HepG2 (cell line): Measurements from ENCODE around the gene TPD52L2. TPM values are rescaled to one million over a fixed set of nuclear protein-coding genes. Genes with fewer than 3 reads are reported as not detected.

Source experiments
- AGO2 ChIP-seq: fragments of 200-400 bp; formaldehyde crosslinking; optimal IDR thresholded peaks from 2 replicates; pipeline ENCODE3; 2017; ENCODE audit warnings: mild to moderate bottlenecking, low read depth, low read length, moderate library complexity
- ETV5 ChIP-seq: IDR thresholded peaks from 2 replicates; pipeline ENCODE4 v1.6.1; 2018; ENCODE audit warnings: missing biosample characterization, missing genetic modification reagents, inconsistent platforms, borderline replicate concordance
- JUNB ChIP-seq: sonication (generic); formaldehyde crosslinking; IDR thresholded peaks from 2 replicates; pipeline ENCODE4 v1.8.0; 2022; ENCODE audit warnings: missing genetic modification reagents, mild to moderate bottlenecking, borderline replicate concordance
- MNT ChIP-seq: fragments of 450-650 bp; IDR thresholded peaks from 2 replicates; pipeline ENCODE4 v1.6.1; 2016
- MXD3 ChIP-seq: IDR thresholded peaks from 2 replicates; pipeline ENCODE4 v1.6.1; 2016; ENCODE audit warnings: mild to moderate bottlenecking, missing biosample characterization, missing genetic modification reagents
- MYNN ChIP-seq: sonication (generic); formaldehyde crosslinking; IDR thresholded peaks from 2 replicates; pipeline ENCODE4 v1.4.0; 2020; ENCODE audit warnings: mild to moderate bottlenecking, low read depth, missing genetic modification reagents
- PHF5A ChIP-seq: IDR thresholded peaks from one replicate; pipeline ENCODE4 v1.6.1; 2018; ENCODE audit warnings: low read depth, missing genetic modification reagents; ENCODE audit not compliant: unreplicated experiment
- RERE ChIP-seq: IDR thresholded peaks from 2 replicates; pipeline ENCODE4 v1.6.1; 2016; ENCODE audit warnings: low read depth, missing genetic modification reagents, missing compliant biosample characterization
- SALL2 ChIP-seq: sonication (generic); formaldehyde crosslinking; IDR thresholded peaks from 2 replicates; pipeline ENCODE4 v1.8.1; 2023; ENCODE audit warnings: mild to moderate bottlenecking, missing genetic modification reagents, inconsistent platforms
- SRF ChIP-seq: IDR thresholded peaks from 2 replicates; pipeline ENCODE4 v1.6.1; 2011; ENCODE audit warnings: mild to moderate bottlenecking, low read depth, low read length, moderate library complexity
- XRCC5 ChIP-seq: fragments of 200-400 bp; formaldehyde crosslinking; optimal IDR thresholded peaks from 2 replicates; pipeline ENCODE3; 2017; ENCODE audit warnings: mild to moderate bottlenecking, low read length
- ZFP90 ChIP-seq: sonication (generic); formaldehyde crosslinking; IDR thresholded peaks from 2 replicates; pipeline ENCODE4 v1.8.0; 2022; ENCODE audit warnings: missing genetic modification reagents, mild to moderate bottlenecking, inconsistent platforms, borderline replicate concordance
- ZFX ChIP-seq: sonication (generic); formaldehyde crosslinking; IDR thresholded peaks from 2 replicates; pipeline ENCODE4 v1.4.0; 2020; ENCODE audit warnings: mild to moderate bottlenecking, low read depth, missing genetic modification reagents, moderate library complexity
- ZIK1 ChIP-seq: sonication (generic); formaldehyde crosslinking; IDR thresholded peaks from 2 replicates; pipeline ENCODE4 v1.5.0; 2020; ENCODE audit warnings: mild to moderate bottlenecking, low read depth, missing genetic modification reagents, borderline replicate concordance
- ZNF136 ChIP-seq: sonication (generic); formaldehyde crosslinking; IDR thresholded peaks from 2 replicates; pipeline ENCODE4 v1.8.1; 2022; ENCODE audit warnings: low read depth, mild to moderate bottlenecking, moderate library complexity, missing genetic modification reagents
- ZNF784 ChIP-seq: sonication (generic); formaldehyde crosslinking; IDR thresholded peaks from 2 replicates; pipeline ENCODE4 v1.5.1; 2020; ENCODE audit warnings: missing genetic modification reagents, mild to moderate bottlenecking, borderline replicate concordance
- polyA plus RNA-seq, 8 experiments: library from polyadenylated mRNA; depleted of rRNA in 3 of 8; stranded (reverse) in 7 of 8; unstranded in 1 of 8; fragments of >200 nt; fragmentation: Illumina TruSeq in 4 of 8; extraction: Trizol in 4 of 8; gene quantifications; 2 replicates each; pipeline versions ENCODE4 v1.2.1 to v1.2.3, GENCODE V29; 2011 to 2016; ENCODE audit warnings: low read depth in 4 of 8, missing spikeins in 1 of 8, mixed read lengths in 1 of 8; ENCODE audit not compliant: insufficient read depth in 1 of 8
- total RNA-seq, 5 experiments: library from RNA; depleted of rRNA; stranded (reverse); fragments of >200 nt; fragmentation: Illumina TruSeq; extraction: Trizol; gene quantifications; 2 replicates each; pipeline ENCODE4 v1.2.3, GENCODE V29; 2016; ENCODE audit warnings: low read depth in 1 of 5
- TF ChIP-seq, protein P1 (sequence below): sonication (generic); formaldehyde crosslinking; IDR thresholded peaks from 2 replicates; pipeline ENCODE4 v1.5.0; 2020; ENCODE audit warnings: missing genetic modification reagents, mild to moderate bottlenecking, borderline replicate concordance

TPD52L2 gene
- total and polyA plus RNA-seq, 2 of the 13 experiments (the other 11 are each of a cell fraction or from before 2014, with no cell fraction given), result 156 to 184 TPM

DNA sequence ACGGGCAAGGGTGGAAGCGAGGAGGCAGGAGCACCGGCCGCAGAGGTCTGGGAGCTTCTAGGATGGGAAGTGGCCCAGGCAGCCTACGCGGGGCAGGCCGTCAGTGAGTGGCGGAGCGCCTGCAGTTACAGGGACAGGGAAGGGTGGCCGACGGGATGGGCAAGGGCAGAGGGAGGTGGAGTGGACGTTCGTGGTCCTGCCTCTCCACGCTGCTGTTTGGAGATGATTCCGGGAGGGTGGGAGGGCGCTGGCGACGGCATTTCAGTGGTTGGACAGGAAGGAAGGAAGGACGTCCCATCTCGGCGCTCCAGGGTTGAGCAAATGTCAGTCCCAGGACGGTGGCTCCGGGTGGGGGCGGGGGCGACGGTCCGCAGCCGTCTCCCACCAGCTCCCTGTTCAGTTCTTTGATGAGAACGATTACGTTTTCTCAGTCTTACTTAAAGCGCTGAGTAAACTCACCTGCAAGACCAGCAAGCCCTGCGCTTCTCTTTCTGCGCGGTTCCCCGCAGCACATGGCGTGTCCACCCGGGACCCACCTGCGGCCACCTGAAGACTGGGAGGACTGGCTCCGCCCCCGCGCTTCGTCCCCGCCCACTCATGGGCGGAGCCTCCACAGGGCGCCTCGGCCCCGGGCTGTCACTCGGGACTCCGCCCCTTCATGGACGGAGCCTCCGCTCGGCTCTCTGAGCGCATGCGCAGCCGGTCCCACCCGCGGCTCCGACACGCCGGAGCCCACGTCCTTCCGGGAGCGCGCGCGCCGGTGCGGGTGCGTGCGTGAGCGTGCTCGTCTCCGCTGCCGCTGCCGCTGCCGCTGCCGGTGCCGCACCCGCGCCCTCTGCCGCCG lies 29.5 kb downstream of the TPD52L2 start, which contains the start of gene DNAJC5 (continued):
- TF ChIP-seq ZNF136 (CRISPR knock-in tag), result peak; percentile 59; the same call in 1 of the 2 replicates
- TF ChIP-seq ZIK1 (CRISPR knock-in tag), result no peak
- TF ChIP-seq MYNN (CRISPR knock-in tag), result peak; percentile 84; the same call in 1 of the 2 replicates
- 0 out of 2 replicates have a peak, but pooled peaks have one; percentile 43 for TF ChIP-seq ZFP90 (CRISPR knock-in tag)
- peak; percentile 86 for TF ChIP-seq XRCC5
- TF ChIP-seq AGO2, result peak; percentile 73
- TF ChIP-seq MXD3, result peak; percentile 82
- TF ChIP-seq SALL2, result peak; percentile 19; the same call in 1 of the 2 replicates
- peak; percentile 49; the same call in 1 of the 2 replicates for TF ChIP-seq RERE (CRISPR knock-in tag)
- TF ChIP-seq SRF, result no peak; the same call in 1 of the 2 replicates
- no peak; the same call in 1 of the 2 replicates for TF ChIP-seq JUNB (CRISPR knock-in tag)
- TF ChIP-seq ETV5 (CRISPR knock-in tag), result peak; percentile 68
- TF ChIP-seq MNT, result peak; percentile 76
- TF ChIP-seq, protein P1, sequence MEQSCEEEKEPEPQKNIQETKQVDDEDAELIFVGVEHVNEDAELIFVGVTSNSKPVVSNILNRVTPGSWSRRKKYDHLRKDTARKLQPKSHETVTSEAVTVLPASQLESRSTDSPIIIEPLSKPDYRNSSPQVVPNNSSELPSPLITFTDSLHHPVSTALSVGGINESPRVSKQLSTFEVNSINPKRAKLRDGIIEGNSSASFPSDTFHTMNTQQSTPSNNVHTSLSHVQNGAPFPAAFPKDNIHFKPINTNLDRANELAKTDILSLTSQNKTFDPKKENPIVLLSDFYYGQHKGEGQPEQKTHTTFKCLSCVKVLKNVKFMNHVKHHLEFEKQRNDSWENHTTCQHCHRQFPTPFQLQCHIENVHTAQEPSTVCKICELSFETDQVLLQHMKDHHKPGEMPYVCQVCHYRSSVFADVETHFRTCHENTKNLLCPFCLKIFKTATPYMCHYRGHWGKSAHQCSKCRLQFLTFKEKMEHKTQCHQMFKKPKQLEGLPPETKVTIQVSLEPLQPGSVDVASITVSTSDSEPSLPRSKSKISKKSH (CRISPR knock-in tag), result peak; percentile 91
- TF ChIP-seq ZFX (CRISPR knock-in tag), result peak; percentile 21
- peak; percentile 81 for TF ChIP-seq PHF5A (CRISPR knock-in tag)
- peak; percentile 69; the same call in 1 of the 2 replicates for TF ChIP-seq ZNF784 (CRISPR knock-in tag)
